Fibroblast of lung (primary cell): ENCODE data around the gene NUP62.

ENCODE experiments used
- CTCF ChIP-seq, 2 donors: IDR thresholded peaks in 1 of 2; conservative IDR thresholded peaks in 1 of 2; 1 replicate in 1 of 2; 2 replicates in 1 of 2; pipeline ENCODE4 v1.5.1; 2011 to 2012; ENCODE audit warnings: low read length in 2 of 2, control low read depth in 1 of 2, inconsistent platforms in 1 of 2, low read depth in 1 of 2, mild to moderate bottlenecking in 1 of 2
- EZH2 ChIP-seq: IDR thresholded peaks from 2 replicates; pipeline ENCODE4 v1.5.1; 2012; ENCODE audit warnings: low read length, control low read depth, mild to moderate bottlenecking; ENCODE audit errors: missing control alignments

DNA sequence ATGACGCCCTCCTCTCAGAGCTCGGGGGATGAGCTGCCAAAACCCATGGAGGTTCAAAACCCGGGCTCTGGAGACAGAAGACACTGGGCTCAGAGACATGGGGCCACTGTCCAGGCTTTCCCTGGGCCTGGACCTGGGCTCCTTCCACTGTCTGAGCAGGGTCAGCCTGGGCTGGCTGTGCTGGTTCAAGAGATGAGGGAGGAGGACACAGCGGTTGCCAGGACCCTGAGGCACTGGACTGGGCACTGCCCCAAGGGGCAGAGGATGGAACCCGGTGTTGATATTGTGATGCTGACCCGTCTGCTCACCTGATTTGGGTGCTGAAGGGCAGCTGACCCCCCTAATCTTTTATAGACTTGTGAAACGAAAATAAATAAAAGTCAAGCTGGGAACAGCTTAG is 45.7 kb upstream of the NUP62 start:
- TF ChIP-seq CTCF (conservative IDR thresholded peaks at IDR 0.05 in 1 of 2, IDR thresholded peaks at IDR 0.05 in 1 of 2; ENCODE audit: low read depth in 1 of 2, low read length in 2 of 2) (no peak), EZH2 (no peak)
